IPS DF 6.9 (cell line): Measurements from ENCODE around the gene TNK2.
A peak's percentile ranks its signal among the peaks of the same experiment; 100 is the strongest.
"Not testable (repeated sequence)": the region's sequence is repeated elsewhere in the genome, so short reads cannot be mapped to it uniquely, and the experiment has no call there.

Source experiments
- DNase-seq: peaks from one replicate; pipeline ENCODE4 v3.0.0-alpha.2; 2013; ENCODE audit warnings: low read depth, low spot score
- H3K27ac ChIP-seq: one replicate; pipeline ENCODE4 v1.5.1; 2013; ENCODE audit warnings: low read length, control low read depth
- H3K27me3 ChIP-seq: 2 replicates; pipeline ENCODE4 v1.6.1; 2013; ENCODE audit warnings: mild to moderate bottlenecking, low read length; ENCODE audit not compliant: control insufficient read depth, insufficient read depth
- H3K36me3 ChIP-seq: 2 replicates; pipeline ENCODE4 v1.6.1; 2013; ENCODE audit warnings: low read length; ENCODE audit not compliant: control insufficient read depth, insufficient read depth
- H3K4me1 ChIP-seq: 2 replicates; pipeline ENCODE4 v1.6.1; 2013; ENCODE audit warnings: low read length; ENCODE audit not compliant: control insufficient read depth, insufficient read depth
- H3K4me3 ChIP-seq: 2 replicates; pipeline ENCODE4 v1.5.1; 2013; ENCODE audit warnings: mild to moderate bottlenecking, low read length
- H3K9me3 ChIP-seq: 2 replicates; pipeline ENCODE4 v1.6.1; 2013; ENCODE audit warnings: low read length, inconsistent platforms; ENCODE audit not compliant: control insufficient read depth, insufficient read depth
- WGBS: extraction: QIAGEN DNeasy Blood & Tissue Kit; methylation state at CpG from one replicate; pipeline ENCODE4 v1.1.7; 2013; ENCODE audit warnings: mixed read lengths, missing lambda C conversion rate; ENCODE audit not compliant: insufficient read length, insufficient coverage; 5-methylcytosine and 5-hydroxymethylcytosine counted together

Gene TNK2

DNA sequence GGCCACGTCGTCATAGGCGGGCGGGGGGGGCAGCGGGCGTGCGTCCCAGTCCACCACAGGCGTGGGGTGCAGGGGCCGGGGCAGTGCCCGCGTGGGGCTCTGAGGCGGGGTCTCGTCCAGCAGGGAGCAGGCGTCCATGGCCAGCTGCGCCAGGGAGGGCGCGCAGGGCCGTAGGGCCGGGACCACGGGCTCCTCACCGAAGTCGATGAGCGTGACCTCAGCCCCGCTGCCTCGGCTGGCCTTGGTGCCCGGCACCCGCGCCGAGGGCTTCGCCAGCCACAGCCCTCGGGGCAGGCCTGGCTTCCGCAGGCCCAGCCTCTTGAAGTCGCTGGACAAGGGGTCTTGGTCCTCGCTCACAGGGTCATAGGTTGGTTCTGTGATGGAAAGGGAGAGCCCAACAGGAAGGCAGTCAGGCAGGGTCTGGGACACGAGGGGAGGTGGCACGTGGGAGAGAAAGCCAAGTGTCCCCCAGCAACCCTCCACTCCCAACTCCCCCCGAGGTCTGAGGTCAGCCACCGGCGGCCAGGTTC is 40.0 kb downstream of the TNK2 start:
- no peak overlapping the region for H3K27ac ChIP-seq
- no peaks in the 10 kb centered on the region for H3K27me3 ChIP-seq
- peaks cover 22% of the 10 kb centered on the region for H3K36me3 ChIP-seq
- no peaks in the 10 kb centered on the region for H3K4me1 ChIP-seq
- no peak overlapping the region for H3K4me3 ChIP-seq
- DNase-seq: no peak
- WGBS: no CpG with 5 or more reads among the region's 39 CpGs
- no peaks in the 10 kb centered on the region for H3K9me3 ChIP-seq

DNA sequence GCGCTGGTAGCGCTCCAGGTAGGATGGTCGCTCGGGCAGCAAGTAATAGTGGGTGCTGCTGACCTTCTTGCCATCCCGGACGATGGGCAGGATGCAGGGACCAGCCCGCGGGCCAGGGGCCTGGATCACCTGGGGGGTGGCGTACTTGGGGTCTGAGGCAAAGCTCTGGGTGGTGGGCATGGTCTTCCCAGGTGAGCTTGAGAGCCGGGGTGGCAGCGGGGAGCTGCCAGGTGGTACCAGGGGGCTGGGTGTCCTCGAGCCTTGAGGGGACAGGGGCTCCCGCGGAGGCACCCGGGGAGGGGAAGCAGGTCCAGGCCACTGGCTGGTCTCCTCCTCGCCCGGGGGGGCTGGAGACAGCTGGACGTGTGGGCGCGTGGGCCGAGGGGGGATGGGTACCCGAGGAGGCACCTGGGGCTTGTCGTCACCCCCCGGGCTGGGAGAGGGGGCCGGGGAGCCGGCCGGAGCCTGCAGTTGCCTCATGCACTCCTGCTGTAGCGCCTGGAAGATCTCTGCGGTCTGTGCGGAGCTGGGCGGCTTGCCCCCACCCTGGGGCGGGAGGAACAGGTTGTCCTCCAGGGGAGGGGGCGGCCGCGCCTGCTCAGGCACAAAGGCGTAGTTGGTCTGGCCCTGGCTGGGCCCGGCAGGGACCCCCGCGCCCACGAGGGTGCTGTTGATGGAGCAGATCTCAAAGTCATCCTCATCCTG is 40.6 kb downstream of the TNK2 start:
- Histone ChIP-seq H3K27me3 (no peaks in the 10 kb centered on the region), H3K27ac (no peak overlapping the region), H3K9me3 (no peaks in the 10 kb centered on the region), H3K36me3 (peaks cover 22% of the 10 kb centered on the region), H3K4me1 (no peaks in the 10 kb centered on the region), H3K4me3 (no peak overlapping the region)
- no peak for DNase-seq
- no CpG with 5 or more reads among the region's 40 CpGs for WGBS

- WGBS: no CpG with 5 or more reads among the region's 30 CpGs
- DNase-seq: no peak
- Histone ChIP-seq H3K36me3 (peaks cover 22% of the 10 kb centered on the region), H3K27ac (no peak overlapping the region), H3K4me3 (no peak overlapping the region), H3K27me3 (no peaks in the 10 kb centered on the region), H3K4me1 (no peaks in the 10 kb centered on the region), H3K9me3 (no peaks in the 10 kb centered on the region)
These were observed 41.5 kb downstream of the TNK2 start for GRCh38 chr3:195866686-195867511.

- no peak for DNase-seq
- H3K27me3 ChIP-seq: no peaks in the 10 kb centered on the region
- no peak overlapping the region for H3K27ac ChIP-seq
- H3K9me3 ChIP-seq: no peaks in the 10 kb centered on the region
- no CpG with 5 or more reads among the region's 15 CpGs for WGBS
- peaks cover 22% of the 10 kb centered on the region for H3K36me3 ChIP-seq
- no peak overlapping the region for H3K4me3 ChIP-seq
- H3K4me1 ChIP-seq: no peaks in the 10 kb centered on the region
These were observed 42.6 kb downstream of the TNK2 start for GRCh38 chr3:195865752-195866151.

GRCh38 chr3:195863121-195864061 is 45.0 kb downstream of the TNK2 start:
- no peaks in the 10 kb centered on the region for H3K9me3 ChIP-seq
- no peak overlapping the region for H3K27ac ChIP-seq
- no peaks in the 10 kb centered on the region for H3K4me1 ChIP-seq
- peaks cover 17% of the 10 kb centered on the region for H3K36me3 ChIP-seq
- H3K27me3 ChIP-seq: no peaks in the 10 kb centered on the region
- WGBS: no CpG with 5 or more reads among the region's 30 CpGs
- DNase-seq: no peak
- no peak overlapping the region for H3K4me3 ChIP-seq

GRCh38 chr3:195862318-195862717 is 46.0 kb downstream of the TNK2 start:
- not testable (repeated sequence) for H3K27me3 ChIP-seq, H3K4me1 ChIP-seq, DNase-seq, H3K9me3 ChIP-seq, H3K36me3 ChIP-seq, H3K4me3 ChIP-seq, H3K27ac ChIP-seq
- no CpG with 5 or more reads among the region's 12 CpGs for WGBS

DNA sequence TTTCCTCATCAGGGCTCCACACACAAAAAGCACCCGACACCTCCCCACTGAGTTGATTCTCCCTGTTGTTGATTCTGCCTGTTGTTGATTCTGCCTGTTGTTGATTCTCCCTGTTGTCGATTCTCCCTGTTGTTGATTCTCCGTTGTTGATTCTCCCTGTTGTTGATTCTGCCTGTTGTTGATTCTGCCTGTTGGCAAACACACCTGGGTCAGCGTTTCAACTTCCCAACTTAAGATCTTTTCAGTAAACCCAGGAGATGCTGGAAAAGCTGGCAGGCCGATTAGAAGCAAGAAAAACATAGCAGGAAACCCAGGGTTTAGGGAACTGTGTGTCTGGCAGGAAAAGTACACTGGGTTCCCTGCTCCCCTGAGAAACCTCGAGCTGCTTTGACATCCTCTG is 47.9 kb downstream of the TNK2 start:
- Histone ChIP-seq H3K36me3 (no peaks in the 10 kb centered on the region), H3K27me3 (no peaks in the 10 kb centered on the region), H3K4me3 (no peak overlapping the region), H3K9me3 (no peaks in the 10 kb centered on the region), H3K4me1 (no peaks in the 10 kb centered on the region), H3K27ac (no peak overlapping the region)
- DNase-seq: no peak
- no CpG with 5 or more reads among the region's 6 CpGs for WGBS

GRCh38 chr3:195859846-195860411 is 48.4 kb downstream of the TNK2 start:
- no CpG with 5 or more reads among the region's 23 CpGs for WGBS
- Histone ChIP-seq H3K4me3 (no peak overlapping the region), H3K9me3 (no peaks in the 10 kb centered on the region)

GRCh38 chr3:195859061-195859845 is 49.1 kb downstream of the TNK2 start:
- Histone ChIP-seq H3K9me3 (no peaks in the 10 kb centered on the region), H3K4me1 (no peaks in the 10 kb centered on the region), H3K27ac (no peak overlapping the region), H3K4me3 (no peak overlapping the region), H3K36me3 (no peaks in the 10 kb centered on the region), H3K27me3 (no peaks in the 10 kb centered on the region)
- WGBS: no CpG with 5 or more reads among the region's 21 CpGs
- peak; percentile 54 for DNase-seq

More at GRCh38 chr3:195859846-195860411, 48.4 kb downstream of the TNK2 start:
- Histone ChIP-seq H3K27ac (no peak overlapping the region), H3K27me3 (no peaks in the 10 kb centered on the region), H3K36me3 (no peaks in the 10 kb centered on the region), H3K4me1 (no peaks in the 10 kb centered on the region)
- DNase-seq: no peak
